Adipocyte (in vitro differentiated cells): Measurements from ENCODE around the gene MCF2L2.

Experiments
- DNase-seq: peaks from one replicate; pipeline ENCODE4 v3.0.0-alpha.2; 2015; ENCODE audit warnings: low read depth
- H3K27me3 ChIP-seq: replicated peaks from 2 replicates; pipeline ENCODE4 v1.7.0; 2013; ENCODE audit warnings: mild to moderate bottlenecking, low read length, moderate library complexity; ENCODE audit not compliant: control insufficient read depth, insufficient read depth
- H3K36me3 ChIP-seq: 2 replicates; pipeline ENCODE4 v1.7.0; 2013; ENCODE audit warnings: low read length, mild to moderate bottlenecking, moderate library complexity; ENCODE audit not compliant: control insufficient read depth, insufficient read depth, severe bottlenecking
- H3K4me1 ChIP-seq: 2 replicates; pipeline ENCODE4 v1.7.0; 2013; ENCODE audit warnings: mild to moderate bottlenecking, low read length, moderate library complexity; ENCODE audit not compliant: control insufficient read depth, insufficient read depth
- H3K4me3 ChIP-seq: 2 replicates; pipeline ENCODE4 v1.7.0; 2013; ENCODE audit warnings: mild to moderate bottlenecking, low read length, moderate library complexity
- H3K9ac ChIP-seq: 2 replicates; pipeline ENCODE4 v1.7.0; 2013; ENCODE audit warnings: mild to moderate bottlenecking, low read length, moderate library complexity
- H3K9me3 ChIP-seq: 2 replicates; pipeline ENCODE4 v1.7.0; 2013; ENCODE audit warnings: mild to moderate bottlenecking, low read length, moderate library complexity; ENCODE audit not compliant: control insufficient read depth

MCF2L2 gene

DNA sequence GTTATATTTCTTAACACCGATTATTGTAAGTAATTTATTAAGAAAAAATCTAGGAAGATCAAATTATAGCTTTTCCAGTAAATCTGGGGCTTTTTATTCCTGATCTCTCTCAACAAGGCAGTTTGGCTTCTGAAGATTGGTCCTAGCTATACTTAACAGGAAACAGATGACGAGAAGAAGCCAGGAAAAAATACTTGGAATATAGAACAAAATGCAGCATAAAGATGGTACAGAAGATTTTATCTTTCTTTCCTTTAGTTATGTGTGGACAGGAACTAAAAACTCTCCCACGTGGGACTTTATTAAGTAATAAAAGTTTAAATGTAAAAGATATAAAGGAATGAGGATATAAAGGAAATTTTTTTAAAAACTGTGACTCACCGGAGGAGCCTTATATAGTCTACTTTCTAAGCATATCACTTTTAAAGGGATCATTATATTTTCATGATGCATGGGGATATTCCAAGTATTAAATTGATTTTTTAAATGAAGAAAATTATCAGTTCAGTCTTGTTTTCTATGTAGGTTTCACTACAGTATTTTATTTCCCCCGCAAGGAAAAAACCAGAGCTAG is 167.2 kb downstream of the MCF2L2 start:
- no peaks in the 10 kb centered on the region for H3K27me3 ChIP-seq
- H3K9me3 ChIP-seq = no peaks in the 10 kb centered on the region
- peak; percentile 45 for DNase-seq
- H3K4me3 ChIP-seq = no peak overlapping the region
- H3K9ac ChIP-seq = no peak overlapping the region
- H3K4me1 ChIP-seq = peaks cover 39% of the 10 kb centered on the region
- H3K36me3 ChIP-seq = no peaks in the 10 kb centered on the region

DNA sequence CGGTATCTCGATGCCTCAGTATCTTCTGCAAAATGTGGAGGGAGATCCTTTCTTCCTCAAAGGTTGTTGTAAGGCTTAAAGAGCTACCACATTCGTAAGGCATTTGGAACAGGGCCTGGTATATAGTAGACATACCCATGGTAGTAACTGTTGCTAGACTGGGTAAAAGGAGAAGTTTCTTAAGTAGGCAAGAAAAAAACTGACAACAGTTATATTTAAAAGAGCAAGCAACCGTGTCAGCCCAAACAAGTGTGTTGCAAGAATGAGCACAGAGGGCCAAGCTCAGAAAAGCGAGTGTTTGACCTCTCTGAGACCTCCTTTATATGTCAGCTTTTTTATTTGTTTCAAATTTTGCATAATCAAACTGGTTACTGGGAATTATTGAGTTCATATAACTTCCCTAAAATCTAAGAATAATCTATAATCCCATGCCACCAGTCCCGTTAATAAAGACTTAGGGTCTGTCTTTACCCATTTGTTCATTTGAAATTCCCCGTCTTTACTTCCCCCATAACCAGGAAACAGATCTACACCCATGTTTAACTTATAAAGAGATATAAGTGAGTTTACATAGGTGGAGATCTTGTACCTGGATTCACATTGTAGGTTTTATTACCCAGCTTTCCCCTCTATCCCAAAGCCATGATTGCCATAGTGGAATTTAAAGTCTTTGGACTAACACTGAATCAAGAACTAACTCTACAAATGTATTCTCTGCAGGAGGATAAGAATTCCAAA is 168.1 kb downstream of the MCF2L2 start:
- Histone ChIP-seq H3K4me1 (peaks cover 31% of the 10 kb centered on the region), H3K9ac (no peak overlapping the region), H3K4me3 (no peak overlapping the region), H3K36me3 (no peaks in the 10 kb centered on the region), H3K27me3 (no peaks in the 10 kb centered on the region), H3K9me3 (no peaks in the 10 kb centered on the region)
- peak; percentile 34 for DNase-seq

DNA sequence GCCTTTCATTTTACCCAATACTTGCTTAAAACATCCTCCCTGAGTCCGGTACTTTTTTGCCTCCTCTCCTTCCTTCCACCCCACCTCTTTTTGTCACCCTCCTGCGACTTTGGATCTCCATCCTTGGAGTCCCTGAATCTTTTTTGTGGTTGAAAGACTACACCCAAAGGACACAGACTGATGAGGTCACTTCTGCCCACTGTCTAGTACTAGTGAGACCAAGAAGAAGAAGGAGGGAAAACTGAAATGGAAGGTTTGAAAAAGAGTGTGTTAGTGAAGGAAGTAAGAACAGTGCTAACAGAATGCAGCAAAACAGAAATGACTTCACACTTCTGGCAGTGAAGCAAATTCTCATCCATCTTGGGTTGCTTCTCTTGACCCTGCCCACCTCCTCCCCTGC is 168.8 kb downstream of the MCF2L2 start:
- Histone ChIP-seq H3K4me1 (peaks cover 24% of the 10 kb centered on the region), H3K27me3 (no peaks in the 10 kb centered on the region), H3K9me3 (no peaks in the 10 kb centered on the region), H3K9ac (no peak overlapping the region), H3K36me3 (no peaks in the 10 kb centered on the region), H3K4me3 (no peak overlapping the region)
- DNase-seq = no peak

DNA sequence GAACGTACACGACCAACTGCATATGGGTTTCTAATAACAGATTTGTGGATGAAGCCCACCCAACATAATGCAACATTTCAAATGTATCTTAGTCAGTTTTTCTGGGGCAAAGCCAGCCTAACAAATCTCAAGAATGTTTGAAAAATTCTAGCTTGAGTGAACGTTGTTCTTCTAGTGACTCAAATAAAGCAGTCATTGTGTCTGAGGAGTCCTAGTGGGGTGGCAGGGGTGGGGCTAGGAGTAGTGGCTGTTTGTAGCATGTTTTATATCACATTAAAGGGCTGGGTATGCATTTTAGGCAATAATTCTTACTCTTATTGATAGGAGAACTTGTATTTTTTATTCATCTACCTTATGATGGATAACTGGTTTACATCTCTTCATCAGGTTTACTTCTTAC is 169.3 kb downstream of the MCF2L2 start:
- no peak overlapping the region for H3K9ac ChIP-seq
- H3K27me3 ChIP-seq = no peaks in the 10 kb centered on the region
- H3K36me3 ChIP-seq = no peaks in the 10 kb centered on the region
- DNase-seq = no peak
- no peak overlapping the region for H3K4me3 ChIP-seq
- H3K9me3 ChIP-seq = no peaks in the 10 kb centered on the region
- H3K4me1 ChIP-seq = peaks cover 22% of the 10 kb centered on the region

DNA sequence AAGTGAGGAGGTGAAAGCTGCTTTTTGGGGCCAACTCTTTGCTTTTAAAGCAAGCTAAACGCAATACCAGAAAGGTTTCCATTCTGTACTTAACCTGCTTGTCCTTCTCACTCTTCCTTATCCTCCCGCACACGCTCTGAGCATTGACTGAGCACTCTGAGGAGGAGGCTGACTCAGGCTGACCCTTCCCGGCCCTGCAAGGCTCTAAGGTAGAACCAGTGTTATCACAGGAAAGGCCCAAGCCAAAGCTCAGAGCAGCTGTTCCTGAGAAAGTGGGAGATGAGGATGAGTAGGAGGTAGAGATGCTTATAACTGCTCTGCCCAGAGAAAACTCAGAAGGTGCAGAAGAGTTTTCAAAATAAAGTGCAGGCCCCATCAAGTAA is 173.1 kb downstream of the MCF2L2 start:
- no peaks in the 10 kb centered on the region for H3K9me3 ChIP-seq
- peaks cover 4% of the 10 kb centered on the region for H3K27me3 ChIP-seq
- DNase-seq = no peak
- no peak overlapping the region for H3K9ac ChIP-seq
- H3K4me3 ChIP-seq = no peak overlapping the region
- H3K36me3 ChIP-seq = no peaks in the 10 kb centered on the region
- H3K4me1 ChIP-seq = peaks cover 17% of the 10 kb centered on the region

DNA sequence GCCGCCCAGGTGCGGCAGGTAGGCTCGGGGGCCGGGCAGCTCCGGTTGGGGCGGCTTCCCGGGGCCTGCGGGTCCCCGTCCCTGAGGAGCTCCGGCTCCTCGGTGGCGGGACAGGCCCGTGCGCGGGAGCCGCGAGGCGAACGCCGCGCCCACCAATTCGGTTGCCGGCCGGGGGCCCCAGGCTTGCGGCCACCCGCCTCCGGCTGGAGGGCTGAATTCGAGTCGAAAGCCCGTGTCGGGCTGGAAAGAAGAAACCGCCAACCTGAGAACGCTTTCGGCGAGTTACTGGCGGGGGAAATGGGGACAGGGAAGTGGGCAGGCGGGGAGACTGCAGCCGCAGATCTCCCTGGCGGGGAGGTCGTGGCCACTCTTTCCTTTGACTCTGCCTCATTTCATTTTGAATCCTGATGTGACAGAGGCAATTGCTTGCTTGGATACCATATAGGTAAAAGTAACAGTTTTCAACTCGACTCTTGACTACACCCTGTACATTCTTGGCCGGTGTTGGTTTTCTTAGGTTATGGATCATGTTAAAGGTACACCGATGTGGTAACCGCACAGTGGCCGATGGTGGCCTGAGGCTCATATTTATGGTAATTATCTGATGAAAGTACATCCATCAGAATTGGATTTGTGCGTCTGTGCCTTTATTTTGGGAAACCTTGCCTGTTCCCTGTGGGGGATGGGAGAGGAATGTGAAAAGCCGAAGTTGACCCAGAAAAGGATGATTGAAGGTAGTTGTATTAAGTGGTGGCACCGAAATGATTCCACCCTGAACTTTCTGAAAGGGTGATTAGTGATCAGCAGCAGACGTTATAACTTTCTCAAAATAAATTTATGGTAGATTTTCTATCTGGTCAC is 173.7 kb downstream of the MCF2L2 start:
- peak overlapping the region; percentile 87 for H3K9ac ChIP-seq
- no peaks in the 10 kb centered on the region for H3K36me3 ChIP-seq
- peak; percentile 42 for DNase-seq
- H3K9me3 ChIP-seq = no peaks in the 10 kb centered on the region
- H3K4me3 ChIP-seq = peak overlapping the region; percentile 94
- H3K4me1 ChIP-seq = peaks cover 13% of the 10 kb centered on the region
- H3K27me3 ChIP-seq = peaks cover 4% of the 10 kb centered on the region

DNA sequence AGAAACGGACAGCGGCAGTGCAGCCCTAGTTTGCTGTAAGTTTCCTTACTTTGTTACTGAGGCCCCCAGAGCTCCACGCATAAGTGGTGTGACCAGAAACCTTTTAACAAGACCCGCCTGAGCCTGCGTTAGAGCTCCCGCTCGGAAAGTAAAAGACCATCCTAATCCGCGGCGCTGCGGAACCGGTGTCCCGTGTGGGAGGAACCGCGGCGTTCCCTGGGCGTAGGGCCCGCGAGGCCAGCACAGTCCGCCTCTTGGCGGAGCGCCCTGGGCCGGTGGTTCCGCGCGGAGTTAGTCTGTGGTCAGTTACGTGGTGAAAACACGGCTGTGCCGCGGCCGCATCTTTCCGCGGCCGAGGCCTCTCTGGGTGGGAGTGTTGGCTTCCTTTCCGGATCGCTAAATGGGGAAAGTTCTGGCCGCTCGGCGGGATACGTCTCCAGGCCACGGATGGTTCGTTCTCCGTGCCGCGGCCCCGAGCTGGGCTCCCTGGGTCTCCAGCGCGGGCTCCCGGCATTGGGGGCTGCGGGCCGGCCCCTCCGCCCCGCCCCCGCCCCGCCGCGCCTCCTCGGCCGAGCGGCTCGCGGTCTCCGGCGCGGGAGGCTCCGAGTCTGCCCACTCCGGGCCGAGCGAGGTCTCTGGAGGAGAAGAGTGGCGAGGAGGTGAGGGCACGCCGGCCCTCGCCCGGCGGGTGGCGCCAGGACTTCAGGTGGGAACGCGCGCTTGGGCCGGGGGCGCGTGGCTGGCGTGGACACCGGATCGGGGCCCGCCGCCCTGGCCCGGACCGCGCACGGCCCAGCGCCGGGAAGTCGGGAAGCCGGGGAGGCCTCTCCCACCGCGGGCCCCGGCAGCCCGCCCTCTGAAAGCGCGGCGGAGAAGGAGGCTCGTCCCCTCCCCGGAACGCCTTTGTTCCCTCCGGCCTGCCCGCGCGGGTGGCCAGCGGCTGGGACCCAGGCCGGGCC is 174.6 kb downstream of the MCF2L2 start:
- peak overlapping the region; percentile 87 for H3K9ac ChIP-seq
- no peaks in the 10 kb centered on the region for H3K9me3 ChIP-seq
- DNase-seq = peak; percentile 83
- H3K27me3 ChIP-seq = peaks cover 4% of the 10 kb centered on the region
- peaks cover 3% of the 10 kb centered on the region for H3K4me1 ChIP-seq
- H3K36me3 ChIP-seq = no peaks in the 10 kb centered on the region
- H3K4me3 ChIP-seq = peak overlapping the region; percentile 94

DNA sequence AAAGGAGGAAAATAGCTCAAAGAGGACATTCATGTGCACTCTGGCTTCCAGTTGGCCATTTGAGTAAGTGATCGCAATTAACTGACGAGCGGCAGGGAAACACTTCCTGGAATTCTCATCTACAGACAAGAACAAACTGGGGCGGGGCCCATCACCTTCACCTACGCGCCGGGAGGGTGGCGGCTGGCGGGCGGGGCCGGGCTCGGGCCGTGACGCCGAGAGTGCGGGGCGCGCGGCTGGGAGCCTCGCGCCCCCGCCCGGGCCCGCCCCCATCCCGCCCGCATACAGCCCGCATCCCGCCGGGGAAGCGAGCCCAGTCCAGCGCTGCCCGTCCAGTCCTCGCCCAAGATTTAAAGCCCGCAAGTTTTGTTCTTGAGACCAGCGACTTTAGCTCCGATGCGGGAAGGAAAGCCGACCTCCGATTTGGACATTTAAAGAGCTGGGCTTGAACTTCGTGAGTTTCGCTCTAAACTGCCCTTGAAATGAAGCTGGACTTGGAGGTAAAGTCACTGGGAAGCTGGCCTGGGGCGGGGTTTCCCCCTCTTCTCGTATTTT is 175.4 kb downstream of the MCF2L2 start, which contains the start of gene B3GNT5:
TSS of gene B3GNT5 (plus strand) at position 281 of the 555 bp plus-strand sequence. CDS start 16,546 bp downstream, outside the sequence.
- H3K9me3 ChIP-seq = no peaks in the 10 kb centered on the region
- DNase-seq = peak; percentile 62
- peaks cover 3% of the 10 kb centered on the region for H3K4me1 ChIP-seq
- peak within 1 kb of the TSS; percentile 94 for H3K4me3 ChIP-seq
- no peaks in the 10 kb centered on the region for H3K36me3 ChIP-seq
- peaks cover 4% of the 10 kb centered on the region for H3K27me3 ChIP-seq
- H3K9ac ChIP-seq = peak within 1 kb of the TSS; percentile 87

DNA sequence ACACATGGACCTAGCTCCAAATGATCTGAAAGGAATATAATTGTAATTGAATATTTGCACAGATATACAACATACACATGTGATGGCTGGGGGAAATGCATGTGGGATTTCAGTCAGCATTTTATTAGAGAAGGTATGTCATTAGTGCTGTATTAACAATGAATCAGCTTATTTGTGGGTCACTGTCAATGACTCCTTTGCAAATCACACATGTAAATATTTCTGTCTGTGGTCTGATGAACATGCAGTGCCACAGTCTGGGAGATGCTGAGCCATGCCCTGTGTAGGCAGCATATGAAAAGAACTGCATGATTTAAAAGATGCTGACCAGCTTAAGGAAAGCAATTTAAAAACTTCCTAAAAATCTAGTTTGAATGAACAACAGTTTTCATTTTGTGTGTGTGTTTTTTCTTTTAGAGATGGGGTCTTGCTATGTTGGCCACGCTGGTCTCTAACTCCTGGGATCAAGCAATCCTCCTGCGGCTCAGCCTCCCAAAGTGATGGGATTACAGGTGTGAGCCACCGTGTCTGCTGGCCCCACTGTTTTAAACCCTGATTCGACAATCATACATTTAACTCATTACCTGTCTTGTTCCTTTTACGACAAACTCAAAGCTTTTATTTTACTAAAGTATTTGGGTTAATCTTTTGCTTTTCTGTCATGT is 176.2 kb downstream of the MCF2L2 start:
- H3K27me3 ChIP-seq = peaks cover 4% of the 10 kb centered on the region
- no peaks in the 10 kb centered on the region for H3K36me3 ChIP-seq
- no peaks in the 10 kb centered on the region for H3K9me3 ChIP-seq
- H3K9ac ChIP-seq = no peak overlapping the region
- peaks cover 3% of the 10 kb centered on the region for H3K4me1 ChIP-seq
- H3K4me3 ChIP-seq = peak overlapping the region; percentile 94
- DNase-seq = no peak
